Measurements from ENCODE around the gene GNA12.

GNA12 gene

GRCh38 chr7:2833083-2833910 lies 10.8 kb downstream of the GNA12 start:
- in situ Hi-C loops (cut with HindIII; ENCODE audit: low sequenced_read_pairs) = no loop called here
- no peak overlapping the region for H3K4me3 ChIP-seq (ENCODE audit: low read depth, low read length)

DNA sequence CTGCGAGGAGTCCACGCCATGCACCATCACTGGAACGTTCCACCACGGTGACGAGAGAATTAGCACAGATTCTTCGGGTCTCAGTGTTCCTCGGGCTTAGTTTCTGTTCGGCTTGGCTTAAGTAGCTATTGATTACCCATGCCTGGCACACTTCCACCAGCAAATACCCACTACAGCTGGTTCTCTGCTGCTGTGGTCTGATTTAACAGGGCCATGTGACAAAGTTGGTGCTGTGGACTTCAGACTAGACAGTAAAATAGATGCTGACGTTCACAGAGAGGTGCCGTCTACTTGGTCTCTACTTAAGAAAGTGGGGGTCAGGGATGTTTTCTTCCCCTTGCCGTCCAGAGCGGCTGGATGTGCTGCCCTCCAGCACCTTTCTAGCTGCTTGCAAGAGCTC lies 11.6 kb downstream of the GNA12 start:
- no peak for DNase-seq (ENCODE audit: low read depth)
- H3K4me3 ChIP-seq (ENCODE audit: low read depth, low read length) = no peak overlapping the region
- TF ChIP-seq CTCF (IDR thresholded peaks at IDR 0.05; ENCODE audit: low read depth, low read length, missing control alignments) = no peak
- in situ Hi-C loops (cut with HindIII; ENCODE audit: low sequenced_read_pairs) = no loop called here

More at GRCh38 chr7:2833083-2833910, 10.8 kb downstream of the GNA12 start:
- no peak for TF ChIP-seq CTCF (IDR thresholded peaks at IDR 0.05; ENCODE audit: low read depth, low read length, missing control alignments)
- DNase-seq (ENCODE audit: low read depth) = no peak

- in situ Hi-C loops (cut with HindIII; ENCODE audit: low sequenced_read_pairs) = no loop called here
- TF ChIP-seq CTCF (IDR thresholded peaks at IDR 0.05; ENCODE audit: low read depth, low read length, missing control alignments) = no peak
Observed at GRCh38 chr7:2830609-2831376, 13.3 kb downstream of the GNA12 start.

DNA sequence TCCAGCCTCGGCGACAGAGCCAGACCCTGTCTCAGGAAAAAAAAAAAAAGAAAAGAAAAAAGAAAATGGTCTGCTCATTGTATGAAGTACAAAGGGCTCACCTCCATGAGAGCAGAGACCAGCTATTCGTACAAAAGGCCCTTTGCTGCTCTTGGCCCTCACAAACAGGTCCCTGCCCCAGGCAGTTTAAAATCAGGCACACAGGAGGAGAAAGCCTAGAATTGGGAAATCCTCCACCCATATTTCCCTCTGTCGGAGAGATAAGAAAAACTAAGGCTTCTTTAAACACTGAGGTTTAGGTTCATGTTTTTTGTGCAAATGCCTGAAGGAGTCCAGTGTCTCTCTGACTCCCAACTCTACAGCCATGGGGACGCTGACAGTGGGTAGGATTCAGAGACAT lies 15.1 kb downstream of the GNA12 start:
- H3K4me3 ChIP-seq (ENCODE audit: low read depth, low read length) = no peak overlapping the region
- DNase-seq (ENCODE audit: low read depth) = no peak
- in situ Hi-C loops (cut with HindIII; ENCODE audit: low sequenced_read_pairs) = no loop called here
- no peak for TF ChIP-seq CTCF (IDR thresholded peaks at IDR 0.05; ENCODE audit: low read depth, low read length, missing control alignments)

More at GRCh38 chr7:2830609-2831376, 13.3 kb downstream of the GNA12 start:
- H3K4me3 ChIP-seq (ENCODE audit: low read depth, low read length) = no peak overlapping the region
- DNase-seq (ENCODE audit: low read depth) = no peak

DNA sequence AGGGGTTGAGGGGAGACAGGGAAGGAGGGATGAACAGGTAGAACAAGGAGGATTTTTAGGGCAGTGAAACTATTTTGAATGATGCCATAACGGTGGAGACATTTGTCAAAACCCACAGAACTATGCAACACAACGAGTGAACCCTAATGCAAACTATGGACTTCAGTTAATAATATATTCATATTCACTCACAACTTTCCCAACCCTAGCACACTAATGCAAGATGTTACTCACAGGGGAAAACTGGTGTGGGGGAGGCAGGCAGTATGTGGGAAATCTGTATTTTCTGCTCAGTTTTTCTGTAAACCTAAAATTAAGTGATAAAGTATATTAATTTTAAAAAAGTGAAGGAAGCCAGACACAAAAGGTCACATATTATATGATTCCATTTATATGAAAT lies 17.3 kb downstream of the GNA12 start:
- in situ Hi-C loops (cut with HindIII; ENCODE audit: low sequenced_read_pairs) = no loop called here

More for the DNA sequence above, 17.3 kb downstream of the GNA12 start:
- DNase-seq (ENCODE audit: low read depth) = no peak
- no peak overlapping the region for H3K4me3 ChIP-seq (ENCODE audit: low read depth, low read length)
- no peak for TF ChIP-seq CTCF (IDR thresholded peaks at IDR 0.05; ENCODE audit: low read depth, low read length, missing control alignments)
